ENCODE data around the gene RNF114.
"Not testable (repeated sequence)": the region's sequence is repeated elsewhere in the genome, so short reads cannot be mapped to it uniquely, and the experiment has no call there.

The RNF114 gene

GRCh38 chr20:49987015-49987867 lies 51.0 kb downstream of the RNF114 start:
- FAIRE-seq: no peak

GRCh38 chr20:49987868-49988690 lies 51.9 kb downstream of the RNF114 start:
- no peak for FAIRE-seq

GRCh38 chr20:49989234-49990065 lies 53.3 kb downstream of the RNF114 start:
- no peak for FAIRE-seq

- no peak for FAIRE-seq
Observed at GRCh38 chr20:49990271-49990720, 54.1 kb downstream of the RNF114 start.

- no peak for FAIRE-seq
Observed at GRCh38 chr20:49993301-49993751, 57.1 kb downstream of the RNF114 start.

- no peak for FAIRE-seq
Observed at GRCh38 chr20:49995586-49995985, 59.4 kb downstream of the RNF114 start.

GRCh38 chr20:49998478-49999188 lies 62.4 kb downstream of the RNF114 start:
- not testable (repeated sequence) for FAIRE-seq

GRCh38 chr20:49999329-49999728 lies 63.1 kb downstream of the RNF114 start:
- FAIRE-seq: no peak

- FAIRE-seq: not testable (repeated sequence)
Observed at GRCh38 chr20:50000548-50001222, 64.5 kb downstream of the RNF114 start.

- no peak for FAIRE-seq
Observed at GRCh38 chr20:50001784-50002311, 65.7 kb downstream of the RNF114 start.

- no peak for FAIRE-seq
Observed at GRCh38 chr20:50003253-50003656, 67.1 kb downstream of the RNF114 start.

Data from A204.1 (cell line).